GM19035 (cell line): Measurements from ENCODE around the gene TMCO4.

ENCODE experiments used
- ATAC-seq: cut with Tn5 transposase; IDR thresholded peaks from one replicate; pipeline ENCODE4 v1.9.1; 2021; ENCODE audit not compliant: unreplicated experiment

TMCO4 gene

DNA sequence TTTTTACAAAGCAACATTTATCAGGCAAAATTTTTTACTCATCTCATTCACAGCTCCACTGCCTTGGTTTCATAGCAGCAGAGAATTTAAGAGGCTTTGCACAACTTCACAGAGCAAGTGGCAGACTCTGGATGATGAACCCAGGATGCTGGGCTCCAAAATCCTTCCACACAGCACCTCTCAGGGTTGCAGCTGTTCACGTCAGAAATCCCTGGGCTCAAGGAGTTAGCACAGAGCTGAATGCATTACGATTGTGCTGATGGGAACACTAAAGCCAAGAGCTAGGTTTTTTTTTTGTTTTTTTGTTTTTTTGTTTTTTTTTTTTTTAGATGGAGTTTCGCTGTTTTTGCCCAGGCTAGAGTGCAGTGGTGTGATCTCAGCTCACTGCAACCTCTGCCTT, 137.4 kb downstream of the TMCO4 start:
- ATAC-seq, result no peak

DNA sequence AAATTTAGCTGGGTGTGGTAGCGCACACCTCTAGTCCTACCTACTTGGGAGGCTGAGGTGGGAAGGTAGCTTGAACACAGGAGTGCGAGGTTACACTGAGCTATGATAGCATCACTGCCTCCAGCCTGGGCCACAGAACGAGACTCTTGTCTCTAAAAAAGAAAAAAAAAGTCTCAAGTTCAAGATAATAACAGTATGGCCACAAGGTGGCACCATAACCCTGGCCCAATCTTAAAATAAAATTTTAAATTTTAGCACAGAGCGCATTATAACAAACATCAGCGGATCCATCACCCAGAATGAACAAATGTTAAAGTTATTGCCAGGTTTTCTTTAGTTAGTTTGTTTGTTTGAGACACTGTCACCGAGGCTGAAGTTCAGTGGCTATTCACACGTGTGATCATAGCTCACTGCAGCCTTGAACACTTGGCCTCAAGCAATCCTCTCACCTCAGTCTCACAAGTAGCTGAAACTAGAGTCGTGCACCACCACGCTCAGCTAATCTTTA, 137.9 kb downstream of the TMCO4 start:
- ATAC-seq, result no peak

- no peak for ATAC-seq
Observed at GRCh38 chr1:19658186-19658585, 141.5 kb downstream of the TMCO4 start.

DNA sequence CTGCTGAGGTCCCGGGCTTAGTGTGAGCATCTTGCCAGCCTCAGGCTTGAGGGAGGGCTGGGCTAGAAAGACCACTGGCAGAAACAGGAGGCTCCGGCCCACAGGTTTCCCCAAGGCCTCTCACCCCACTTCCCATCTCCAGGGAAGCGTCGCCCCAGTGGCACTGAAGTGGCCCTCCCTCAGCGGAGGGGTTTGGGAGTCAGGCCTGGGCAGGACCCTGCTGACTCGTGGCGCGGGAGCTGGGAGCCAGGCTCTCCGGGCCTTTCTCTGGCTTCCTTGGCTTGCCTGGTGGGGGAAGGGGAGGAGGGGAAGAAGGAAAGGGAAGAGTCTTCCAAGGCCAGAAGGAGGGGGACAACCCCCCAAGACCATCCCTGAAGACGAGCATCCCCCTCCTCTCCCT, 142.2 kb downstream of the TMCO4 start:
- ATAC-seq, result no peak

GRCh38 chr1:19656780-19657466, 142.8 kb downstream of the TMCO4 start:
- ATAC-seq, result no peak

DNA sequence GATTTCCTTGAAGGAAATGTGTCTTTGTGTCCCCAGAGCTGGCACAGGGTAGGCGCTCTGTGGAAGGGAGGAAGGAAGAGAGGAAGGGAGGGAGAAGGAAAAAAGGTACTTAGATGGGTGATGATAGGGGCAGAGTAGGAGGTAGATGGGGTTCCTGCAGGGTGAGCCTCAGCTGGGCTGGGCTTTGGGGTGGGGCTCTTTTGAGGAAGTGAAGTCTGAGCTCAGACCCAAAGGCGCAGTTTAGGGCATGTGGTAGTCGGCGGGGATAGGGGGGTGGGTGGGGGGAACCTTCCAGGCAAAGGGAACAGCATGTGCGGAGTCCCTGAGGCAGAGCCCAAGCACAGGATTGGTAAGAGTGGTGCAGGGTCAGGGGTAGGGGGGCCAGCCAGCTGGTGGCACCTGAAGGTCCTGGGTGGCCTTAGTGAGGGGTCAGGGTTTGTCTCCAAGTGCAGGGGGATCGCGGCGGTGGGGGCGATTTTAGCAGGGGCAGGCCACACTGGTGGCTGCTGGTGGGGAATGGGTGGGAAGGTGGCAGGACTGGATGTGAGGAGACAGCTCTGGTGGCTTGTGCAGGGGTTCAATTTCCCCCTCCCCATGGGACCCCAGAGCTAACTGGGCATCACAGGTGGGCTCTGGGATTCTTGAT, 143.5 kb downstream of the TMCO4 start:
- ATAC-seq, result no peak

DNA sequence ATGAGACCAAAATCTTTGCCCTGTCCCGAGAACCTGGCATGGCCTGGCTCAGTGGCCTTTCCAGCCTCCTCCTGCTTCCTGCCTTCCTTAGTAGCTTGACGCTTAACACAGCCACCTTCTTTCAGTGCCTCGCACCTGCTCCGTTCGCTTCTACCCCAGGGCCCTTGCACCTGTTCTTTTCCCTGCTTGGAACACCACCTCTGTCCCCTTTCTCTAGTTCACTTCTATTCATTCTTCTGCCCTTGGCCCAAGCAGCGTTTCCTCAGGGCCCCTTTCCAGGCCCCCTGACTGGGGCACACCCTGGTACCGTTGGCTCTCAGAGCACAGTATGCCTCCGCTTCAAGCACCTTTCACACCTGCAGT, 144.0 kb downstream of the TMCO4 start:
- ATAC-seq, result no peak

- ATAC-seq, result no peak
Observed at GRCh38 chr1:19654886-19655717, 144.6 kb downstream of the TMCO4 start.

DNA sequence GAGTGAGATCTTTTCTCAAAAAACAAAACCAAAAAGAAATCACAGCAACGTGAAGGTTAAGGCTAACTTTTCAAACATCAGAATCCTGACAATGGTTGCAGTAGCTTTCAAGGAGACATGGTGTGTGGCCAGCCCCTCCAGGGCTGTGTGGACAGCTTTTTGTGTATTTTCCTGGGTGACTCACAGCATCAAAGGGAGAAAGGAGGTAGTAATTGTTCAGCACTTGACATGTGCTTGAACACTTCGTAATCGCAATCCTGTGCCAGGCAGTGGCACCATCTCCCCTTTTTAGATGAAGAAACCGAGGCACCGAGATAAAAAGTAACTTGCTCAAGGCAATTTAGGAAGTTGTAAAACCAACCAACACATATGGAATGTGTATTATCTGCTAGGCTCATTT, 145.3 kb downstream of the TMCO4 start:
- no peak for ATAC-seq

DNA sequence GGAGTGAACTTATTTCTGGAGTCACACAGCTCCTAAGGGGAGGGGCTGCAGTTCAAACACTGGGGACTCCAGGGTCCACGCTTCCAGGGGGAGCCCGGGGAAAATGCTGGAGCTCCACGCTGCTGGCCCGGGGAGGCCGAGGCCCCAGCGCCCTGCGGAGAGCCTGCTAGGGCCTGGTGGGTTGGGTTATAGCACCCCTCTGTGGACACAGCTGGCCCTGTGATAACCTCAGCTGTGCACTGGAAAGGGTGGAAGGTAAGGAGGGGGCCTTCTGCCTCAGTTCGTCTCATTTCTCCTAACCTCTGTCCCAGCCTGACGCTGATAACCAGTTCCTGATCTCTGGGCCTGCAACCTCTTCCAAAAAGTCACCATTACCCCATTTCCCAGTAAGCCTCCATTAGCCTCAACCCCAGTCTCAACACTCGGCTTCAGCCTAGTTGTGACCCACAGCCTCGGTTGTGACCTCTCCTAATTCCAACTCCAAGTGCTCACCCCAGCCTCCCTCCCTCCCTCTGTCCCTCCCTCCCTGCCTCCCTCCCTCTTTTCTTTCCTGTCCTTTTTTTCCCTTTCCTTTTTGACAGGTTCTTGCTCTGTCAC, 148.5 kb downstream of the TMCO4 start:
- no peak for ATAC-seq

DNA sequence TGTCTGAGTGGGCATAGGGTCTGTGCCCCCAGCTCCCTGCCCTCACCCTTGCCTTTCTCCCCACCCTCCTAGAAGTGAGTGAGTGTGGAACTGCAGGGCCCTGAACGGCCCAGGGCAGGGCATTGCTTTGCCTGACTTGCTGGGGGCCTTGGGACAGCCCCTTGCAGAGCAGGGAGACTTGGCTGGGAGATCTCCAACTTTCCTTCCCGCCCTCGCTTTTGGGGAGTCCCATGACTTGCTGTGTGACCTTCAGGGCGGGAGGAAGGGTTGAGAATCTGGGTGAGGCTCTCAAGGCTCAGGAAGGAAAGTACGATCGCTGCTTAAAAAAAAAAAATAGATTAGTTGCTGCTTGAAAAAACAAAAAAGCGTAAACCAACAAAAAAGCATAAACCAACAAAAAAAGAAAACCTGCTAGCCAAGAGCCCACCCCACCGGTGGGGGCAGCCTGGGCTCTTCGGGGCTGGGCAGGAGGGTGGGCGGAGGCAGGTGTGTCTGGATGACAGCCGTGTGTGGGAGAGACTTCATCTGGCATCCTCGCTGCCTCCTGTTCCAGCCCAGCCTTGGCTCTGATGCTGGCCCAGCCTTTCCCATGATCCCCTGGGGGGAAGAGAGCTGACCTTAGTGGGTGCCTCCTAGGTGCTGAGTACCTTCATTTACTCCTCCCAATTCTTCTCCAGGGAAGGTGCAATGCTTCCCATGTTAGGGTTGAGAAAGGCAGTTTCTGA, 149.1 kb downstream of the TMCO4 start:
- ATAC-seq, result no peak

- ATAC-seq, result no peak
Observed at GRCh38 chr1:19648689-19649088, 151.0 kb downstream of the TMCO4 start.

GRCh38 chr1:19648239-19648638, 151.5 kb downstream of the TMCO4 start:
- ATAC-seq, result no peak

DNA sequence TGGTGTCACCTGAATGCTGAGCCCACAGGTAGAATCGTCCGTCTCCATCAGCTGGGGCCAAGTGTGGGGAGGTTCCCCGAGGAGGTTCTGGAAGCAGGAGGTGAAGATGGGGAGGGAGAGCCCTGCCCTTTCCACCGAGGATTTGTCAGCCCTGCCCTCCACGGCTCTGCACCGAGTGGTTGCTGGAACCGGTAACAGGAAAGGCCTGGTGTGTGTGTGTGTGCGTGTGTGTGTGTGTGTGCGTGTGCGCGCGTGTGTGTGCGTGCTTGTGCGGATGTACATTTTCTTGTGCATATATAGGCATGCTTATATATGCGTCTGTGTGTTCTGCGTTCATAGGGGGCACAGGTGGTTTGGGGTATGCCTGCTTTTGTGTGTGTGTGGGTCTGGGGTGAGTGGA, 152.1 kb downstream of the TMCO4 start:
- ATAC-seq, result no peak

- ATAC-seq, result no peak
Observed at GRCh38 chr1:19646377-19647319, 153.1 kb downstream of the TMCO4 start.

GRCh38 chr1:19645411-19646251, 154.1 kb downstream of the TMCO4 start:
- ATAC-seq, result no peak

- no peak for ATAC-seq
Observed at GRCh38 chr1:19644681-19645410, 154.9 kb downstream of the TMCO4 start.

GRCh38 chr1:19644395-19644680, 155.4 kb downstream of the TMCO4 start:
- no peak for ATAC-seq
